GM13976 (cell line): ENCODE measurements around the gene RASAL1.

Experiments used
- DNase-seq: peaks from one replicate; pipeline ENCODE4 v3.0.0; 2012; ENCODE audit warnings: low spot score
- in situ Hi-C: fragments of 300-500 bp; cut with MboI; formaldehyde crosslinking; loops from one replicate; pipeline ENCODE4 v1.12.0; 2022; ENCODE audit warnings: low sequenced_read_pairs, mixed read lengths, inconsistent platforms; ENCODE audit not compliant: unreplicated experiment
- TF ChIP-seq, protein P1 (sequence below): IDR thresholded peaks from 2 replicates; pipeline ENCODE4 v1.5.1; 2012; ENCODE audit warnings: borderline replicate concordance, mild to moderate bottlenecking; ENCODE audit not compliant: insufficient read depth; ENCODE audit errors: extremely low read depth, missing control alignments, control extremely low read depth

RASAL1 gene

DNA sequence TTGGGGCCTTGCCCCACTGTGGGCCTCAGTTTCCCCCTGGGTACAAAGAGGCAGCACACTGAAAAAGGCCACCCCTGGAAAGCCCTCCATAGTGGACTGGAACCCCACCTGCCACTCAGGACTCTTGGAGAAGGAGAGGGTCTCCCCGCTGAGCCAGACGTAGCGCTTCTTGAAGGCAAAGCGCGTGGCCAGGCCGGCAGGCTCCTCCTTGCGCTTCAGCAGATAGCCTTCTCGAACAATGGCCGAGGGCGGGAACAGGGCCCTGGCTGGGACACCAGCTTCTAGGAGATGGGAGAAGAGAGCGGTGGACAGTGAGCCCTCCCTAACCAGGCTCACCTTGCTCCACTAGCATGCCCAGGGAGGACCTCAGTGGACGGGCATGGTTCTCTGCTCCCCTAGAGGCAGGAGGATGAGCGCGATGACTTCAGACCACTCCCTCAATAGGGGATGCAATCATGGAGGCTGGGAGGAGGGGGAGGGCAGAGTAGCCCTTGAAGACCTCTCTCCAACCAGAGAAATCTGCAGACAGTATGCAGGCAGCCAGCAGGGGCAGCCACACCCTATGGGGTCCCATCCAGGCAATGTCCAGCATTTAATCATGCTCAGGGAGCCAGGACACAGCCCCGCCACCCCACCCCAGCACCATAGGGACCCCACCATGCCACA is 29.8 kb downstream of the RASAL1 start:
- DNase-seq = no peak
- TF ChIP-seq, protein P1, sequence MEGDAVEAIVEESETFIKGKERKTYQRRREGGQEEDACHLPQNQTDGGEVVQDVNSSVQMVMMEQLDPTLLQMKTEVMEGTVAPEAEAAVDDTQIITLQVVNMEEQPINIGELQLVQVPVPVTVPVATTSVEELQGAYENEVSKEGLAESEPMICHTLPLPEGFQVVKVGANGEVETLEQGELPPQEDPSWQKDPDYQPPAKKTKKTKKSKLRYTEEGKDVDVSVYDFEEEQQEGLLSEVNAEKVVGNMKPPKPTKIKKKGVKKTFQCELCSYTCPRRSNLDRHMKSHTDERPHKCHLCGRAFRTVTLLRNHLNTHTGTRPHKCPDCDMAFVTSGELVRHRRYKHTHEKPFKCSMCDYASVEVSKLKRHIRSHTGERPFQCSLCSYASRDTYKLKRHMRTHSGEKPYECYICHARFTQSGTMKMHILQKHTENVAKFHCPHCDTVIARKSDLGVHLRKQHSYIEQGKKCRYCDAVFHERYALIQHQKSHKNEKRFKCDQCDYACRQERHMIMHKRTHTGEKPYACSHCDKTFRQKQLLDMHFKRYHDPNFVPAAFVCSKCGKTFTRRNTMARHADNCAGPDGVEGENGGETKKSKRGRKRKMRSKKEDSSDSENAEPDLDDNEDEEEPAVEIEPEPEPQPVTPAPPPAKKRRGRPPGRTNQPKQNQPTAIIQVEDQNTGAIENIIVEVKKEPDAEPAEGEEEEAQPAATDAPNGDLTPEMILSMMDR = no peak
- in situ Hi-C loops = no loop called here

DNA sequence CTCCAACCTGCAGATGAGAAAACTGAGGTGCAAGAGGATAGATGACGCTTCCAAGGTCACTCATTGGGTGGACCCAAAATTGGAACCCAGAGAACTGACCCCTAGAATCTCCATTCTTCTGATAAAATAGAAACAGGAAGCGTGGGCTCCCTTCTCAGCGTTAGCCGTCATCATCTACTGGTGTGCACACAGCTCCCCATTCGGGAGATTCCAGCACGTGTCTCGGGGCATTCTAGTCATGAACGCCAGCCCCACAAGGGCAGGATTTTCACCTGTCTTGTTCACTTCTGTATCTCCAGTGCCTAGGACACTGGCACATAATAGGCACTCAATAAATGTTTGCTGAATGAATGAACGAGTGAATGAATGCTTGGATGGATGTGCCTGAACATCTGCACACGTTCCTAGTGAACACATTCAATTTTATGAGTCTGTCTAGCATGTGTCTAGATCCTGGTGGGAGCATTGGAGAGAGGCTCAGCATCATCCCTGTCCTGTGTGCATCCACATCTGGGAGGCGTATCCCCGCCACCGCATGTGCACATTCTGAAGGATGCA is 30.5 kb downstream of the RASAL1 start:
- in situ Hi-C loops = no loop called here
- no peak for DNase-seq
- TF ChIP-seq, protein P1 = no peak

DNA sequence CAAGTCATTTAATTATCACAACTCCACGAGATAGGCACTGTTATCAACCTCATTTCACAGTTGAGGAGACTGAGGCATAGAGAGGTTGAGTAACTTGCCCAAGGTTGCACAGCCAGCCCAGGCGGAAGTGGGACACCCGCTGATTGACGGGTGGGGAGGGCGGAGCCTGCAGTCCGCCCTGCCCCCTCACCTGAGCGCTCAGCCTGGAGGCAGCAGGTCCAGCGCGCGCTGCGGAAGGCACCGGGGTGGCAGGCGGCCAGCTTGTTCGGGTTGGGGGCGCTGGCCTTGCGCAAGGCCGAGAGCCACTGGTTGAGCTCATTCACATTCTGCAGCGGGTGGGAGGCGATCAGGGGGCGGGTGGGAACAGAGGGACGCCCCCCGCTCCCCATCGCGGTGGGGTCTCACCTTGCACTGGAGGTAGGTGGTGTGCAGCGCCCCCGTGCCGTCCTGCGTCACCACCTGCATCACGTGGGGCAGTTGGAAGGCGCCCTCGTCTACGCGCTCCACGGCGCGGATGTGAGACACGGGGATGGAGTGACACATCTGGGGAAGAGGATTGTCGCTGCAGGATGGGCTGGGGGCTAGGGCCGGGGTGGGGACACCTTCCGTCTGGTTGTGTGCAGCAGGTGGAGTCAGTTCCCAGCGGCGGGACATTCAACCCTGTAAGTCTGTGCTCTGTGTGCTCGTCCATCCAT is 31.7 kb downstream of the RASAL1 start:
- DNase-seq = peak; percentile 76
- TF ChIP-seq, protein P1 = no peak
- in situ Hi-C loops = no loop called here

DNA sequence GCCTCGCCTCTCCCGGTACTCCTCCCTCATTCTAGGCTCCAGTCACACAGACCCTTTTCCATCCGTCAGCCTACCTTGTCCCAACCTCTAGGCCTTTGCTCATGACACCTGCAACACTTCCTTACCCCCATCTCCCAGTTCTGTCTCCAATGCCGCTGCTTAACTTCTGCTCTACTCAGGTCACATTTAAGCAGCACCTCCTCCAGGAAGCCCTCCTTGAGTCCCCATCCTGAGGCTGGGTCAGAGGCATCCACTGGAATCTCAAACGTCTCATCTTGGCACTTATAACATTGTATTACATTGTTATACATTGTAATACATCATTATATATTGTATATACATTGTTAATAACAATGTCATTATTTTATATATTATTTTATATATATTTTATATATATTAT is 32.8 kb downstream of the RASAL1 start:
- in situ Hi-C loops = no loop called here
- TF ChIP-seq, protein P1 = no peak
- no peak for DNase-seq

DNA sequence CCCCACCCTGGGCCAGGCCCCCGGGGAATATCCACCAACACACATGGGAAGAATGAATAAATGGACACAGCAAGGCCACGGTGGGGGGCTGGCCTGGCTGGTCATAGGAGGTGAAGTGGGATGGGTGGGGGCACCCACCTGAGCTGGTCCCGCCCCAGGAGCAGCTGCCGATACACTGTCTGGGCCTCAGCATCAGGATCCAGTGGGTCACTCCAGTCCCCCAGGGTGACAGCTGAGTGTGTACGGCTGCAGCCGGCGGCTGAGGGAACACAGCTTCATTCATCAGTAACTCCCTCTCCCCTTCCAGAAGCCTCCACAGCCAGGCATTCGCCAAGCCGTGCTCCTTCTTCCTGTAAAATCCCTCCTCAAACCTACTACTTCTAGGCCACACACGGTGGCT is 33.8 kb downstream of the RASAL1 start:
- in situ Hi-C loops = no loop called here
- DNase-seq = no peak
- TF ChIP-seq, protein P1 = no peak

DNA sequence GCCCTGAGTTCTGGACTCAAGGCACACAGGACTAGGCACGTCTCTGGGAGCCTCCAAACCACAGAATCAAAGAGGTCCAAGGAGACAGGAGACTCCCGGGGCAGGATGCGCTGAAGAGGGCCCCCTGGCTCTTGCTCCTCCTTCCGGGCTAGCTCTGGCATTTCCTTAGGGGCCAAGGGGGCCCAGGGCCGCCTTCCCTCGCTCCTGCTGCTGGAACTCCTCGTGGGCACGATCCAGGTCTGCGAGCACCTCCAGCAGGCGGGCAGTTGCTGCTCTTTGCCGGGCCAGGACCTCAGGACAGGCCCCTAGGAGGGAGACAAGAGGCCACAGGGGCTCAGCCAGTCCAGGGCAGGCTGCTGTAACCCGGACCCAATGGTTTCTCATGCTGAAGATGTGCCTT is 35.8 kb downstream of the RASAL1 start:
- TF ChIP-seq, protein P1 = no peak
- in situ Hi-C loops = loop anchor here (5.0 kb wide), 1 partner anchor 52 kb away; no protein-coding TSS in a partner anchor
- no peak for DNase-seq
